Central memory CD4-positive, alpha-beta T cell (primary cell): ENCODE data around the gene PARD3.
"Not testable (repeated sequence)": the region's sequence is repeated elsewhere in the genome, so short reads cannot be mapped to it uniquely, and the experiment has no call there.

ENCODE experiments used
- DNase-seq: peaks from one replicate; pipeline ENCODE4 v3.0.0; 2022

The PARD3 gene

DNA sequence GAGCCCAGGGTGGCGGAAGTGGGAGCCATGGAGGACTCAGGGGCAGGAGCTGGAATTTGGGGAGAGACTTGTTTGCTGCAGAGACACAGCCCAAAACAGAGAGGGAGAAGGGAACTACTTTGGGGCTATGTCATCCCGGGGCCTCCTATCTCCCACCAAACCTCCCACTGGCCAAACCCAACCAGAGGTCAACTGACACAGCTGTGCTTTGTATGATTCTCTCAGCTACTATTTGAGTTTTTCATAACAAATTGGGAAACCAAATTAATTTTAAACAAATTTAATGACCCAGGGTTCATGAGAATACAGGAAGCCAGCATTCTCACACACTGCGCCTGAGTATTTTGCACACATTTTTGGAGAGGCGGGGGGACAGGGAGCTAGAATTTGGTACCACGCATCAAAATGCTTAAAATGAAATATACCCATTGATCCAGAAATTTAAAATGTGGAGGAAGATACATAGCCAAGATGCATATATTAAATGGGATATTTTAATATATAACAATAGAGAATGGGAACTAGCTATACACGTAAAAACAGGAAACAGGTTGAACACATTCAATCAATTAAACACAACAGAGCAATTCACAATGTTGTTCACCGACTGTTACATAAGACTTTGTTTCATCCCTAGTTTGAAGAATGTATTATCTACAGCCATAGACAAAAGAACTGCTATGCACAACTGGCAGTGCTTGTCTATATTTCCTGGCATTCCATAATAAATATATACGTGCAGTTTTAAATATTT, 105.3 kb downstream of the PARD3 start:
- DNase-seq = no peak

DNA sequence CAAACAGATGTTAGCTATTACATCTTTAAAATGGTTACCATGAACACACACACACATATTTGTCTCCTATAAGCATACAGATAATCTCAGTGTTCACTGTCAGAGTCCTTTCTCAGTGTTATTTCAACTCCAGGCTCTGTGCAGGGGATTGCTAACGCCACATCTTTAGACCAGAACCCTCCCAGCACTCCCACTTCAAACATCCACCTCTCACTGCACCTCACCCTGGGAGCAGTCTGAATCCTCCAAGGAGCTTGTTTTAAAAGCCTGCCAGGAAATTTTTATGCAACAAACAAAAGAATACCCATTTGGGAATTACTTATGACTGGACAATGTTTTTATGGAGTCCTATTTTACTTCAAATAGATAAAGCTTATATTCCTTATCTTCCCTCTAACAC, 107.4 kb downstream of the PARD3 start:
- DNase-seq = no peak

DNA sequence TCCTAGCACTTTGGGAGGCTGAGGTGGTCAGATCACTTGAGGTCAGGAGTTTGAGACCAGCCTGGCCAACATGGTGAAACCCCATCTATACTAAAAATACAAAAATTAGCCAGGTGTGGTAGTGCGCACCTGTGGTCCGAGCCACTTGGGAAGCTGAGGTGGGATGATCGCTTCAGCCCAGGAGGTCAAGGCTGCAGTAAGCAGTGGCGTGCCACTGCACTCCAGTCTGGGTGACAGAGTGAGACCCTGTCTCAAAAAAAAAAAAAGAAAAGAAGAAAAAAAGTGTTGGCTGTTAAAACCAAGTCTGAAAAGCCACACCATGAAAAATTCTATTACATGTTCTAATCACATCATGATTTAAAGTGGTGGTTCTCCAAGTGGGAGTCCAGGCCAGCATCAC, 108.1 kb downstream of the PARD3 start:
- DNase-seq = not testable (repeated sequence)

DNA sequence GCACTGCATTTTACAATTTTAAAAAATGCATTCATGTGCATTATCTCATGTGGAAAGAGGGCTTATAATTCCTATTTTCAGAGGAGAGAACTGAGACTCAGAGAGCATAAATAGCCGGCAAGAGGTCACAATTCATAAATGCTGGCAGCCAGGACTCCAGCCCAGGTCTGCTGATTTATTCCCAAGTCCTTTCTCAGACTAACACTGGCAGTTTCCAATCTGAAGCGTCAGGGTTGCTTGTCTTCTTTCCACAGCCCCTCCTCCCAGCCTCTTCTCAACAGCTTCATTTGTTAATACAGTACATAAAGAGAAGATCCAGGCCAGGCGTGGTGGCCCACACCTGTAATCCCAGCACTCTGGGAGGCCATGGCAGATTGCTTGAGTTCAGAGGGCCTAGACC, 108.9 kb downstream of the PARD3 start:
- no peak for DNase-seq

DNA sequence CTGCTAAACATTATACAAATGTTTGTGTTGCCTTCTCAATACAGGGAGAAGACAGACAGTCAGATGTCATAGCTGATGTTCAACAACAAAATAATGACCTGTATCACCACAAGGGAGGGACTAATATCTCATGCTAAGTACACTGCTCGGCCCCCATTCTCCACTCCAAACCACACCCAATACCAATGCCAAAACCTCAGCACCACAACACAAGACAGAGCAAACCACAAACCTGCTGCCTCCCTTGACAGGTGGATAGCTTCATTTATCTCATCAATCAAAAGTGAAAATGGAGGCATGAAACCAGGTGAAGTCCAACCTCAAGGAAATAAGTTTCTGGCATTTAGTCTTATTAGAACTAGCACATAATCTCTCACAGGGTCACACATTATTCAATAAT, 109.5 kb downstream of the PARD3 start:
- DNase-seq = no peak

DNA sequence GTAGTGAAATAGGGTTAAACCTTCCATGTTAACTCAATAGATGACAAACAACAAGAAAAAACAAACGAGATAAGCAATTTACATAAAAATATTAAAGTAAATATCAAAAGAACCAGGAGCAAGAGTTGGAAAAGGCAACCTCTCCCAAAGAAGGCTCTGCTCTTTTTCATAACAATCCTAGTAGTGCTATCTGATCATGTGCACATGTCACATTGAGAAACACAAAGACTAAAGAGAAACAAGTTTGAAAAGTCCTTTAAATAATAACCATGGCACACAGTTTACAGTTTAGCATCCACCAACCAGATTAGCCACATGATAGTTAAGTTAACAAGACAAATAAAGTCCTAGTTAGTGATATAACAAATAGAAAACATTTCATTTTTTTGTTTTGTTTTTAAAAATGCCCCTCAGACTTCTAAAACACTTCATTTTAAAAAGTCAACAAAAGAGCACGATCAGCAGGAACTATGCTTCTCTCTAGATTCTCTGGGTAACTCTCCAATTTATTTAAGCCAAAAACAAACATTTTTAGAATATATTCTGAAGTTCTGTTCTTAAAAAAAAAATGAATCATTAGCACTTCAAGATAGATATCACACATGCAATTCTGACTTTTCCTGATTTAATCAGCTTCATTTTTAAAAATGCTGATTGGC, 110.4 kb downstream of the PARD3 start:
- DNase-seq = no peak

DNA sequence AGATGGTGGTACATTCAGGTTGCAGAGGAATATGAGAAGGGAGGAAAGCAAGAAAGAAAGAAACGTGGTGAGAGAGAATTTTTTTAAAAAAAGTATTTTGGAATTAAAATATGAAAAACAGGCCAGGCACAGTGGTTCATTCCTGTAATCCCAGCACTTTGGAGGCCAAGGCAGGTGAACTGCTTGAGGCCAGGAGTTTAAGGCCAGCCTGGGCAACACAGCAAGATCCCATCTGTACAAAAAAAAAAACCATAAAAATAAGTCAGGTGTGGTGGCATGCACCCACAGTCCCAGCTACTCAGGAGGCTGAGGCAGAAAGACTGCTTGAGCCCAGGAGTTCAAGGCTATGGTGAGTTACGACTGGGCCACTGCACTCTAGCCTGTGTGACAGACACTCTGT, 112.1 kb downstream of the PARD3 start:
- no peak for DNase-seq

DNA sequence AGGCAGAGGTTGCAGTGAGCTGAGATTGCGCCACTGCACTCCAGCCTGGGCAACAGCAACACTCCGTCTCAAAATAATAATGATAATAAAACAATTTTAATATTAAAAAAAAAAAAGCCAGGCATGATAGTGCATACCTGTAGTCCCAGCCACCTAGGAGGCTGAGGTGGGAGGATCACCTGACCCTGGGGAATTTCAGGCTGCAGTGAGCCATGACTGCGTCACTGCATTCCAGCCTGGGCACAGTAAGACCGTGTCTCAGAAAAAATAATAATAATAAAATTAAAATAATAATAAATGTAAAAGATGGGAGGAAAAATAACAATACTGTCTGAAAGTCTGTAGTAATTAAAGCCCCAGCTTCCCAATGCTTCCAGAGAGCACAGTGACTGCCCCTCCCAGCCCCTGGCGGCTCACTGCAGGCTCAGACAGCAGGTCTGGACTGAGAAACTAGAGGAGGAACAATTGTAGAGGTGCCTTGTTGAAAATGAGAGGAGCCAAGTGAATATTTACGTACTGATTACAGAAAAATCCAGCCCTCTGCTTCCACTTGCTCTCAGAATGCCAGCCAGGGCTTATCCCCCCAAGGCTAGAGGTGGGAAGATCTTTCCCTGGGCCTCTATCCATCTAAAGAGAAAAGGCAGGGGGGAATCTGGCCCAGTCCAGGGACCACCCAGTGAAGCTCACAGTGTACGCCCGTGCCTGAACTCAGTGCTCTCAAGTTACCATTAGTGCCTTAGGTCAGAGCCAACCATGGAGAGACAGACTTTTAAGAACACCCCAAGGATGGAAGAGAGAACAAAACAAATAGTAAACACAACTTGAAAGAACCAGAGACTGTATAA, 112.8 kb downstream of the PARD3 start:
- DNase-seq = no peak

DNA sequence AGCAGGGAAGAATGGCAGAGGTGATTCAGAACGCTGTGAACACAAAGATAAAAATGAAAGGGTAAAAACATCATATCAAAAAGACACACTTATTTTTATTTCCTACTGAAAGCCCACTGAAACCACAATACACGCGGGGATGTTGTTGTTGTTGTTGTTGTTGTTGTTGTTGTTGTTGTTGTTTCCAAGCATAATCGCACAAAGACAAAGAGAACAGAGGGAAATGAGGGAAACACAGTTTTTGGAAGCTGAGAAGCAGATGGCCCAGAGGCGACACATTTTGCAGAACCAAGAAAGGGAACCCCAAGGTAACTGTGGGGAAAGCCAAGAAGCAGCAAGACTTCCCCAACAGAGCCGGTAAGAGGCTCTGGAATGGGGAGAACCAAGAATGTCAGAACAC, 113.9 kb downstream of the PARD3 start:
- DNase-seq = no peak

DNA sequence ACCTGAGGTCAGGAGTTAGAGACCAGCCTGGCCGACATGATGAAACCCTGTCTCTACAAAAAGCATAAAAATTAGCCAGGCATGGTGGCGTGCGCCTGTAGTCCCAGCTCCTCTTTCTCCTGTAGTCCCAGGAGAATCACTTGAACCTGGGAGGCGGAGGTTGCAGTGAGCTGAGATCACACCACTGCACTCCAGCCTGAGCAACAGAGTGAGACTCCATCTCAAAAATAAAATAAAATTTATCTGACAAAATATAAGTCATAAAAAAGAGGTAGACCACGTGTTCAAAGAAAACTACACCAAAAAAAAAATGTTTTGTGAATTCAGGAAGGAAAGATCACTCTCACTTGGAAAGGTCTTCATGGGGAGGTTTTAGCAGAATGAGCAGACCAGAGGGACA, 114.3 kb downstream of the PARD3 start:
- not testable (repeated sequence) for DNase-seq

DNA sequence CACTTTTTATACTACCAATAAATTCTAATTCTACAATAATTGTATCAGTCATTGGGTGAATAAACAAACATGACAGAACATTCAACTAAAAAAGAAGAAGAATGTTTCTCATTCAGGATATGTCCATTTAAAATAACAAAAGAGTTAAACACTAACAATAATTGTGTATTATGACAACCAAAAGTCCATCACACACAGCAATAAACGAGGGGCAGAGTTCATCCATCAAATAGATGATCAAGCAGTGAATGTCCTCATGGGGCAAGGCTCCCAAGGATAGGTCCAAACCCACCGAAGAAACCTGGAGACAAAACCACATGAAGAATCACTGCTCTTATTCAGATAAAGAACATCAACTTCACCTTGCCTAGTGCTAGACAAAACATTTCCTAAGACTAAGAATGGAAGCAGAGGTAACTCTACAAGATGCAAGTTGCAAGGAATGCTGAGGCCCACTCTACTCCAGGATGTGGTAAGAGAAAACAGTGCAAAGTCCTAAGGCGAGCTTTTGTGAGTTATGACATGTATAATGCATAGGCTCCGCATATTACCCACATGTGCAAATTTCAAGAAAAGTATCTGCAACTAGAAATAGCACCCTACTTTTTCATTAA, 115.1 kb downstream of the PARD3 start:
- no peak for DNase-seq

DNA sequence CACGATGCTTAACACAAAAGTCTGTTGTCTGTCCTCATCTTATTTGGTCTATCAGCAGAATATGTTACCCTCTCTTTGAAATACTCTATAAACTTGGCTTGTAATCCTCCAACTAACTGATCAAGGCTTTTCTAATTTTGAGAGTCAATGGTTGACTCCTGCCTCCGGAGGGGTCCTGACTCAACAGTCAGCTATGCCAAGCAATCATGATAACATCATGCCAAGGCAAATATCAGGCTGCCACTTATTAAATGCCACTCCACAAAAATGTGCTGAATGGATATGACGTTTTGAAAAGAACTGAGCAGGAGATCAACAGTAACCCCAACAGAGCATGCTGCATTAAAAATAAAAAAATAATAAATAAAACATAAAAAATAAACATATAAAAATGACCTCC, 116.1 kb downstream of the PARD3 start:
- DNase-seq = no peak

DNA sequence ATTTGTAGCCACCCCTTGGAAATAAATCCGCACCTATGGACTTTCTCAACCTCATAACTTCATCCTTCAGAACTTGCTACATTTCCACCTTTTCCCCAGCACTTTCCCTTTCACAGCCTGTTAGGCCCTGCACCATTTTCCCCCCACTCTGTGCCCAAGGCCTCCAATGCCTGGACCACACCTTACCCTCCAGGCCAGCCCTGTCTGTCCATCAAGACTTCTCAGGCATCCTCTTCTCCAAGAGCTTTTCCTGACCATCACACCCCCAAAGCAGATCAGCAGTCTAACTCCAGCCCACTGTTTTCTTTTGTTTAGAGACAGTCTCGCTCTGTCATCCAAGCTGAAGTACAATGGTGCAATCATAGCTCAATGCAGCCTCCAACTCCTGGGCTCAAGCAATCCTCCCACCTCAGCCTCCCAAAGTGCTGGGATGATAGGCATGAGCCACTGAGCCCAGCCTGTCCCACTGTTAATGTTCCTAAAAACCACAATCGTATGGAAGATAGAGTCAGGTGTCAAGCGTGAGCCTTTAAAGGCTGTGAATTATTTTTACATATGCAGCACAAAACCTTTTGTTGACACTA, 116.8 kb downstream of the PARD3 start:
- no peak for DNase-seq

DNA sequence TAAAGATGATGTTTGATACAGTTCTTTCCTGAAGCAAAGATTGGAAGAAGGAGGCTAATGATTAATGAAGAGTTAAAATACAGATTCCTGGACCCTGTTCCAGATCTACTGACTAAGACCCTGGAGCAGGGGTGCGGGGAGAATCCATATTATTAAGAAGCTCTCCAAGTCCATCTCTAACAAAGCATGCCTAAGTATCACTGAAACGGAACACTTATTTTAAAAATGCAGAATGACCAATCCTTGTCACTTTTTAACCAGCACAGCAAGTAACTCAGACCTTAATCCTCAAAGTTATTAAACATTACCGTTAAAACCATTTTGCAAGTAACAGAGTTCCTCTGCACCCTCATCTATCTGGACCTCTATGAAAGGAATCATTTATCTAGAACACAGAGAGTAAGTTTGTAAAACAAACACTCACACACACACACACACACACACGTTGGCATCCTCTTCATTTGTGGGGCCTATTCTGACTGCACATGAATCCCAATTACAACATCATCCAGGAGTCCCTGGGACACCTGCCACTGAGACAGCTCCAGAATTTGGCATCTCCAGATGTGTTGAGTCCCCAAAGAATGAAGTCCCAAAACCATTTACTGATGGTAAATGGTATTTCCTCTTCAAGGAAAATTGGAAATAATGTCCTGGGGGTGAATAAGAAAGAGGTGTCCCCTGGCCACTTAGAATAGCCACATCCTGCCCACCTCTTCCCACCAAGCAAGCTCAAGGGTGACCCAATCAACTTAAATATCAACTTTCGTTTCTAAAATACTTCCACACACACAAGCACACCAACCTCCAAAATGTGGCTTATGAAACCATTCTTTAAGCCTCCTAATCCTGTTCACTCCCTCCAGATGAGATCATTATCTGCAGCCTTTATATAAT, 117.5 kb downstream of the PARD3 start:
- no peak for DNase-seq

DNA sequence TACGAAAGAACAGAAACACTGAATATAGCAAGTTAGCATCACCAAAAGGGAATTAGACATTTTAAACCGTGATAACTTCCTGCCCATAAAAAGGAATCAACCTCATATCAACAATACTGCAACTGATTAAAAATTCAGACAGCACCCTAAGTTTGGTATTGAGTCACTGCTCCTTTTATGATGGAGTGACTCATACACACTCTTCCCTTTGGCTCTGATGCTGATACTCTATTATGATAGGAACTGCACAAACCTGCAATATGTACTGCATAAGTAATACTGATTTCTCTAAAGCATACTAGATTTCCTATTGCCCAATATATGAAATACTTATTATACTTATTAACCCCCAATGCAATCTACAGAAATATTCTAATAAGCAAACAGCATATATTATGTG, 118.7 kb downstream of the PARD3 start:
- no peak for DNase-seq

DNA sequence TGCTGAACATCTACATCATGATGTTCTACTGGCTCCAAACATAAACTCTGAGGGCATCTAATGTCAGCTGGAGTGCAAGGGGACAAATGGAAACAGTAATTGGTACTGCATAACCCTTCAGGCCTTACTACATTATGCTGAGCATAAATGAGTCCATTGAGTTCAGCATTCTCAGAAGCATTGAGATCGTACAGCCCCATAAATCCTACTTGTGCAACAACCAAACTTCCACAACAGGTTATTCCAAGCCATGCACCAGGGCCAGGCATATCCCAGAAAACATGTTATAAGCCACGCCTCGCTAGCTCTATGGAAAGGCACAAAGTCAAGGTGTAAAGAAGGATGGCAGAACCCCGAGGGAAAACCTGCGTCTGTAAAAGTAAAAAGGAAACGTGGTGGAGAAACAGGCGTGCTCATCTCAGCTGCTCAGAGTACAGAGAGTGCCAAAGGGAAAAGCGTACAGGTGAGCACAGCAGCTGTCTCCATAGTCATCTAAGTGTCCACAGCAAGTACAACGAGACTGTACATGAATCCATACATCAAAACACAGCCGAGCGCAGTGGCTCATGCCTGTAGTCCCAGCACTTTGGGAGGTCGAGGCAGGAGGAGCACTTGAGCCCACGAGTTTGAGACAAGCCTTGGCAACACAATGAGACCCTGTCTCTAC, 124.6 kb downstream of the PARD3 start:
- no peak for DNase-seq

DNA sequence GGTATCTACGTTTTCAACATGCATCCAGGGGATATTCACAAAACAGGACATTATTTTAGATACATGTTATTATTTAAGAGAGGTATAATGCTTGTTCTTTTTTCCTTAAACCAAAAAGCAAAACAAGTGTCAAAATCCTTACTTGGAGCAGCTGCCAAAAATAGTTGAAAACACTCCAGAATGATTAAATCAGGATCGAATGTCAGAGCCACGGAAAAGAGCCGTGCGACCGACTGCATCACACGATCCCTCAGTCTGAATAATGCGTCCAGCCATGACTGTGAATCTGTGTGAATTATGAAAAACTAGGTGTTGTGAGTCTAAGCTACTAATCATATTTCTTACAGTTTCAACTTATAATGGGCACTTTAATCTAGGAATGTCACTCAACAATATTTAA, 126.0 kb downstream of the PARD3 start:
- DNase-seq = no peak

DNA sequence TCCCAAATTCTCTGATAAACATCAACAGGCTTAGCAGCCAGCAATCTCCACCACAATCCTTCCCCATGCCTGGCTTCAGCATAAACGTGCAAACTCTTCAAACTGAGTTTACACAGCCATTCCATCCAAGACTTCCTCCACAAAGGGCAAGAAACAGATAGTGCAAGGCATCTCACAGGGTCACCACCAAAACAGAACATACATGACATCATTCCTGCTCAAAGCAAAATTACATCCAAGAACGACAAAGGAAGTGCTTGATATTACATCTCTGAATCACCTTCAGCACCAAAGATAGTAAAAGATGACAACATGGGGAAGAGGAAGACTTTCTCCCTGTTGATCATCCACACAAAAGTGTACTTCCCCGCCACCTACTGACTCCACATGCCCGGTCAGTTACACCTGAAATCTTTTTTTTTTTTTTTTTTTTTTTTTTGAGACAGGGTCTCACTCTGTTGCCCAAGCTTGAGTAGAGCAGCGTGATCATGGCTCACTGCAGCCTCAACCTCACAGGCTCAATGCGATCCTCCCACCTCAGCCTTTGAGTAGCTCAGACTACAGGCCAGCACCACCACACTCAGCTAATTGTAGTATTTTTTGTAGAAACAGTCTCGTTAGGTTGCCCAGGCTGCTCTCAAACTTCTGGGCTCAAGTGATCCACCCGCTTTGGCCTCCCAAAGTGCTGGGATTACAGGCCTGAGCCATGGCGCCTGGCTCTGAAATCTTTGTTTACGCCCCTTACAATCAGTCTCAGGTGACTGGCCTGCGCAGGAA, 127.5 kb downstream of the PARD3 start:
- no peak for DNase-seq

DNA sequence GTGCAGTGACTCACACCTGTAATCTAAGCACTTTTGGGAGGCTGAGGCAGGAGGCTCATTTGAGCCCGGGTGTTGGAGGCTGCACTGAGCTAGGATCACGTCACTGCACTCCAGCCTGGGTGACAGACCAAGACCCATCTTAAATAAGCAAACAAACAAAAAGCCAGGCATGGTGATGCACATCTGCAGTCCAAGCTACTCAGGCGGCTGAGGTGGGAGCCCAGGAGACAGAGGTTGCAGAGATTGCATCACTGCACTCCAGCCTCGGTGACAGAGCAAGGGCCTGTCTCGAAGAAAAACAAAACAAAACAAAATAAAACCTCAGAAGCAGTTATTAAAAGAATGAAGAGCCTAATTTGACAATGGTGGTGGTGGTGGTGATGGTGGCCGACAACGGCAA, 132.5 kb downstream of the PARD3 start:
- DNase-seq = no peak

DNA sequence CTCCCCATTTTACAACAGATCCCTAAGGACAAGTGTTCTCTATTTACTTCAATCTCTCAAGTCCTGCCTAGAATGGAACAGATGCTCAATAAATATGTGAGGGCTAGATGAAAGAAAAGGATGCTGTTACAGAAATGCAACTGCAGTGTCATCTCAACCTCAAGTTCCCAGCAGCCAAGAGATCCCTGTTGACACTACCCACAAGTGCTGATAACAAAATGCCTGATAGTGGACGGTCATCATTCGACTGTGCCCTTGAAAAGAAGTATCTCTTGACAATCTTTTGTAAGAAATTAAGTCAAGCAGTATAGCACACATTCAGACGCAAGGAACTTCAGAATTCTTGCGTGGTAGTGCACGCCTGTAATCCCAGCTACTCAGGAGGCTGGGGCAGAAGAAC, 133.2 kb downstream of the PARD3 start:
- DNase-seq = no peak

DNA sequence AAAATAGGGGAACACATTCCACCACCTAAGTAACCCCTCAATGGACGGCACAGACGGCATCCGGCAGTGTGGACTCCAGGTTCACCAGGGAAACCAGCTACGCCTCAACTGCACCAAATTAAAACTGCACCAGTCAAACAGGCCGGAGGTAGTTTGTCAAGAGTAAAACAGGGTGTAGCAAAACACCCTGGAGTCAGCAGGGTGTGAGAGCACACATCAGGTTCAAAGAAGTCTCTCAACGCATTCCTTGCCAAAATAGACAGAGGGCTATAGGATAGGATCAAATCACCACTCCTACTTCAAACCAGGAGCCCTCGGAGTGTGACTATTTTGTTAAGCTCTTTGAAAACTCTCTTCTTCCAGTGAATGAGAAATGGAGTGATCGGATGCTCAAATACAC, 135.9 kb downstream of the PARD3 start:
- no peak for DNase-seq
